ENCODE results near the gene GRAMD1A. TPM values are rescaled to one million over a fixed set of nuclear protein-coding genes. Genes with fewer than 3 reads are reported as not detected.

The GRAMD1A gene
- total RNA-seq, 1 donor from 2014 or later: 67.4 TPM

DNA sequence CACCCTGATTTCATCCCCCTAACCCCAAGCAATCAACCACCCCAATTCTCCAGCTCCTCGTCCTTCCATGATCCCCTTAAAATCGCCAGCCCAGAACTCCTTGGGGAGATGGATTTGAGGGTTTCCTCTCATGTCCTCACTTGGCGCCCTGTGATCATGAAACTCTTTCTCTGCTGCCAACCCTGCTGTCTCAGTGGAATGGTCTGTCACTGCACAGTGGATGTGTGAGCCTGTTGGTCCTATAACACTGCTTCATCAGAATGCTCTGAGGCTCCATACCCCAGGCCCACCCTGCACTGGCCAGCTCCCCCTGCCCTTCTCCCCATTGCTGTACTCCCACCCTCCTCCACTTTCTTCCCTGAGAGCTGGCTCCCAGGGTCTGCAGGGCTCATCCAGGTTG, 23.5 kb upstream of the GRAMD1A start:
- no peaks in the 10 kb centered on the region for H4K20me1 ChIP-seq (ENCODE audit: insufficient read depth, low read length)
- no peak overlapping the region for H2AFZ ChIP-seq (ENCODE audit: low read depth, low read length)
- H3K79me2 ChIP-seq (ENCODE audit: insufficient read depth, low read length): no peaks in the 10 kb centered on the region
- H3K9ac ChIP-seq (ENCODE audit: low read length): no peak overlapping the region
- peaks cover 8% of the 10 kb centered on the region for H3K9me3 ChIP-seq (ENCODE audit: insufficient read depth, low read depth, low read length)
- H3K4me2 ChIP-seq (ENCODE audit: low read length): no peak overlapping the region
- TF ChIP-seq, protein P1, sequence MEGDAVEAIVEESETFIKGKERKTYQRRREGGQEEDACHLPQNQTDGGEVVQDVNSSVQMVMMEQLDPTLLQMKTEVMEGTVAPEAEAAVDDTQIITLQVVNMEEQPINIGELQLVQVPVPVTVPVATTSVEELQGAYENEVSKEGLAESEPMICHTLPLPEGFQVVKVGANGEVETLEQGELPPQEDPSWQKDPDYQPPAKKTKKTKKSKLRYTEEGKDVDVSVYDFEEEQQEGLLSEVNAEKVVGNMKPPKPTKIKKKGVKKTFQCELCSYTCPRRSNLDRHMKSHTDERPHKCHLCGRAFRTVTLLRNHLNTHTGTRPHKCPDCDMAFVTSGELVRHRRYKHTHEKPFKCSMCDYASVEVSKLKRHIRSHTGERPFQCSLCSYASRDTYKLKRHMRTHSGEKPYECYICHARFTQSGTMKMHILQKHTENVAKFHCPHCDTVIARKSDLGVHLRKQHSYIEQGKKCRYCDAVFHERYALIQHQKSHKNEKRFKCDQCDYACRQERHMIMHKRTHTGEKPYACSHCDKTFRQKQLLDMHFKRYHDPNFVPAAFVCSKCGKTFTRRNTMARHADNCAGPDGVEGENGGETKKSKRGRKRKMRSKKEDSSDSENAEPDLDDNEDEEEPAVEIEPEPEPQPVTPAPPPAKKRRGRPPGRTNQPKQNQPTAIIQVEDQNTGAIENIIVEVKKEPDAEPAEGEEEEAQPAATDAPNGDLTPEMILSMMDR (IDR thresholded peaks at IDR 0.05; ENCODE audit: insufficient read depth, low read depth, low read length): no peak
- TF ChIP-seq EZH2 (IDR thresholded peaks at IDR 0.05; ENCODE audit: insufficient read depth, low read length): no peak
- H3K9me3 Mint-ChIP-seq (ENCODE audit: unreplicated experiment): peaks cover 5% of the 10 kb centered on the region
- no peak overlapping the region for H3K27ac ChIP-seq (ENCODE audit: low read depth, low read length)
- no peaks in the 10 kb centered on the region for H3K4me1 ChIP-seq (ENCODE audit: insufficient read depth, low read length)
- H3K36me3 Mint-ChIP-seq (ENCODE audit: low read depth, unreplicated experiment): no peaks in the 10 kb centered on the region
- no peaks in the 10 kb centered on the region for H3K4me1 Mint-ChIP-seq (ENCODE audit: low read depth, unreplicated experiment)
- no peaks in the 10 kb centered on the region for H3K36me3 ChIP-seq (ENCODE audit: insufficient read depth, low read length)
- FAIRE-seq: no peak
- H3K27me3 ChIP-seq (ENCODE audit: insufficient read depth, low read length): no peaks in the 10 kb centered on the region
- no peak overlapping the region for H3K4me3 Mint-ChIP-seq (ENCODE audit: unreplicated experiment)
- no peak overlapping the region for H3K4me3 ChIP-seq (ENCODE audit: insufficient read depth, low read depth, low read length)
- no peak overlapping the region for H3K27ac Mint-ChIP-seq (ENCODE audit: unreplicated experiment)
- H3K27me3 Mint-ChIP-seq (ENCODE audit: low read depth, unreplicated experiment): peaks cover 6% of the 10 kb centered on the region
- DNase-seq (ENCODE audit: low read depth): no peak

DNA sequence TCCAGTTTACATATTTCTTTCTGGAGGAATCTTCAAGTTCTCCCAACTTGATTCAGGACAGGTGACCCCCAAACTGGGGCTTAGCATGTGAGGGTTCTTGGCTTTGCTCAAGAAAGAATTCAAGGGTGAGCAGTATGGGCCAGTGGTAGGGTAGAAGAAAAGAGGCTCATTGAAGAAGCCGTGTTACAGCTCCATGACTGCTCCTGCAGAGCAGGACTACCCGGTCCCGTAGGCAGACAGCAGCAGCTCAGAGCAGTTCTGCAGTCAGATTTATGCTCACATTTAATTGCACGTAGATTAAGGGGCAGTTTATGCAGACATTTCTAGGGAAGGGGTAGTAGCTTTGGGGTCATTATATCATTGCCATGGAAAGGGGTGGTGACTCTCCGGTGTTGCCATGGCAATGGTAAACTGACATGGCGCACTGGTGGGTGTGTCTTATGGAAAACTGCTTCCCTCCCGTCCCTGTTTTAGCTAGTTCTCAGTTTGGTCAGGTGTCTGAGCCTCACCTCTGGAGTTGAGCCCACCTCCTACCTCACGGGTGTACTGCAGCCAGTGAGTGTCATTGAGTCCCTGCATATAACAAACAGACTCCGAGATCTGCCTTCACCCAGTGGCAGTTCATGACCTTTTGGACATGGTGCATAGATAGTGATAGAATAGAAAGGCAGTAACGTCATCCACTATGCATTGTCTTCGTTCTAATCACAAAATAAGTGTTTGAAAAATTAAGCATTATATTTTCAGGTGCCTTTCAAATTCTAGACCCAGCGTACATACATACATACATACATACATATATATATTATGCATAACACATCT, 20.1 kb upstream of the GRAMD1A start:
- no peak overlapping the region for H2AFZ ChIP-seq (ENCODE audit: low read depth, low read length)
- no peak overlapping the region for H3K9ac ChIP-seq (ENCODE audit: low read length)
- Mint-ChIP-seq H3K9me3 (ENCODE audit: unreplicated experiment) (peaks cover 5% of the 10 kb centered on the region), H3K27me3 (ENCODE audit: low read depth, unreplicated experiment) (peaks cover 5% of the 10 kb centered on the region), H3K27ac (ENCODE audit: unreplicated experiment) (no peak overlapping the region), H3K36me3 (ENCODE audit: low read depth, unreplicated experiment) (no peaks in the 10 kb centered on the region), H3K4me1 (ENCODE audit: low read depth, unreplicated experiment) (no peaks in the 10 kb centered on the region), H3K4me3 (ENCODE audit: unreplicated experiment) (no peak overlapping the region)
- no peaks in the 10 kb centered on the region for H3K36me3 ChIP-seq (ENCODE audit: insufficient read depth, low read length)
- DNase-seq (ENCODE audit: low read depth): no peak
- no peak overlapping the region for H3K4me2 ChIP-seq (ENCODE audit: low read length)
- no peaks in the 10 kb centered on the region for H3K79me2 ChIP-seq (ENCODE audit: insufficient read depth, low read length)
- peaks cover 8% of the 10 kb centered on the region for H3K9me3 ChIP-seq (ENCODE audit: insufficient read depth, low read depth, low read length)
- no peaks in the 10 kb centered on the region for H3K4me1 ChIP-seq (ENCODE audit: insufficient read depth, low read length)
- no peaks in the 10 kb centered on the region for H4K20me1 ChIP-seq (ENCODE audit: insufficient read depth, low read length)
- no peak overlapping the region for H3K27ac ChIP-seq (ENCODE audit: low read depth, low read length)
- no peak for TF ChIP-seq EZH2 (IDR thresholded peaks at IDR 0.05; ENCODE audit: insufficient read depth, low read length)
- TF ChIP-seq, protein P1 (IDR thresholded peaks at IDR 0.05; ENCODE audit: insufficient read depth, low read depth, low read length): no peak
- no peaks in the 10 kb centered on the region for H3K27me3 ChIP-seq (ENCODE audit: insufficient read depth, low read length)
- FAIRE-seq: no peak
- no peak overlapping the region for H3K4me3 ChIP-seq (ENCODE audit: insufficient read depth, low read depth, low read length)

DNA sequence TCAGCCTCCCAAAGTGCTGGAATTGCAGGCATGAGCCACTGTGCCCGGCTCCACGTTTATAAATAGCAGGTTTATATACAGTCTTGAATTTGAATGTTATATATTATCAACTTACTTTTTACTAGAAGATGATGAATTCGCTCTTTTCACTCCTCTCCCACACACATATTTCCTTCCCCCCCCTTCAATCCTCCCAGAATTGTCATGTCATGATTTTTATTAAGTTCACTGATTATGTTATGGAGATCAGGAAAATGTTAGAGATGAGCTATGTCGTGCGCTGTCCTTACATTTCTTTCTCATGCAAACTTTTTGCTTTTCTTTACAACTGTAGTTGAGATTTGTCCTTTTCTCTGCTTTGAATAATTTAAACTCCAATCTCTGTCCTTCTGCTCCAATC, 17.8 kb upstream of the GRAMD1A start:
- Histone ChIP-seq H3K4me1 (ENCODE audit: insufficient read depth, low read length) (no peaks in the 10 kb centered on the region), H3K27ac (ENCODE audit: low read depth, low read length) (no peak overlapping the region), H3K4me3 (ENCODE audit: insufficient read depth, low read depth, low read length) (no peak overlapping the region), H3K27me3 (ENCODE audit: insufficient read depth, low read length) (no peaks in the 10 kb centered on the region), H3K79me2 (ENCODE audit: insufficient read depth, low read length) (no peaks in the 10 kb centered on the region), H3K36me3 (ENCODE audit: insufficient read depth, low read length) (no peaks in the 10 kb centered on the region), H3K9ac (ENCODE audit: low read length) (no peak overlapping the region), H3K9me3 (ENCODE audit: insufficient read depth, low read depth, low read length) (no peaks in the 10 kb centered on the region), H4K20me1 (ENCODE audit: insufficient read depth, low read length) (no peaks in the 10 kb centered on the region), H2AFZ (ENCODE audit: low read depth, low read length) (no peak overlapping the region), H3K4me2 (ENCODE audit: low read length) (no peak overlapping the region)
- no peak for DNase-seq (ENCODE audit: low read depth)
- Mint-ChIP-seq H3K4me3 (ENCODE audit: unreplicated experiment) (no peak overlapping the region), H3K9me3 (ENCODE audit: unreplicated experiment) (peaks cover 6% of the 10 kb centered on the region), H3K27me3 (ENCODE audit: low read depth, unreplicated experiment) (peaks cover 2% of the 10 kb centered on the region), H3K27ac (ENCODE audit: unreplicated experiment) (no peak overlapping the region), H3K4me1 (ENCODE audit: low read depth, unreplicated experiment) (no peaks in the 10 kb centered on the region), H3K36me3 (ENCODE audit: low read depth, unreplicated experiment) (no peaks in the 10 kb centered on the region)
- no peak for FAIRE-seq
- TF ChIP-seq, protein P1 (IDR thresholded peaks at IDR 0.05; ENCODE audit: insufficient read depth, low read depth, low read length): no peak
- no peak for TF ChIP-seq EZH2 (IDR thresholded peaks at IDR 0.05; ENCODE audit: insufficient read depth, low read length)

All from astrocyte (in vitro differentiated cells and primary cell).